Measurements from ENCODE around the gene LAPTM4A.

- no peak for TF ChIP-seq CTCF (conservative IDR thresholded peaks at IDR 0.05)
- TF ChIP-seq EZH2 (IDR thresholded peaks at IDR 0.05; ENCODE audit: low read depth) = no peak
Measured at GRCh38 chr2:20054119-20054518, 2.7 kb upstream of the LAPTM4A start.

Data from PC-9 (cell line).